ENCODE measurements around the gene PSTPIP2.

PSTPIP2 gene

GRCh38 chr18:46010676-46011075, 61.4 kb downstream of the PSTPIP2 start:
- peak in 1 of 2 experiments; percentile 39 for DNase-seq (ENCODE audit: low read depth in 1 of 2, low spot score in 1 of 2)

GRCh38 chr18:46010050-46010449, 62.0 kb downstream of the PSTPIP2 start:
- H3K27me3 ChIP-seq (ENCODE audit: insufficient read depth, poor library complexity, severe bottlenecking), result no peaks in the 10 kb centered on the region
- TF ChIP-seq POLR2AphosphoS5 (IDR thresholded peaks at IDR 0.05; ENCODE audit: low read depth), result no peak
- no peak for TF ChIP-seq REST (IDR thresholded peaks at IDR 0.05; ENCODE audit: insufficient replicate concordance, low read depth)
- no peak for TF ChIP-seq CTCF (IDR thresholded peaks at IDR 0.05; ENCODE audit: insufficient read depth, low read length)
- no peak for TF ChIP-seq GABPA (IDR thresholded peaks at IDR 0.05; ENCODE audit: low read depth)
- TF ChIP-seq SPI1 (IDR thresholded peaks at IDR 0.05; ENCODE audit: borderline replicate concordance, low read depth), result no peak
- peak overlapping the region; percentile 73 for H3K27ac ChIP-seq (replicated peaks)
- H3K4me3 ChIP-seq (replicated peaks; ENCODE audit: insufficient read depth, low read length), result no peak overlapping the region
- no peak for DNase-seq (ENCODE audit: low read depth in 1 of 2, low spot score in 1 of 2)

More at GRCh38 chr18:46010676-46011075, 61.4 kb downstream of the PSTPIP2 start:
- Histone ChIP-seq H3K27ac (replicated peaks) (peak overlapping the region; percentile 73), H3K27me3 (ENCODE audit: insufficient read depth, poor library complexity, severe bottlenecking) (no peaks in the 10 kb centered on the region), H3K4me3 (replicated peaks; ENCODE audit: insufficient read depth, low read length) (no peak overlapping the region)
- TF ChIP-seq GABPA (IDR thresholded peaks at IDR 0.05; ENCODE audit: low read depth) (no peak), SPI1 (IDR thresholded peaks at IDR 0.05; ENCODE audit: borderline replicate concordance, low read depth) (peak; percentile 71), REST (IDR thresholded peaks at IDR 0.05; ENCODE audit: insufficient replicate concordance, low read depth) (no peak), CTCF (IDR thresholded peaks at IDR 0.05; ENCODE audit: insufficient read depth, low read length) (no peak), POLR2AphosphoS5 (IDR thresholded peaks at IDR 0.05; ENCODE audit: low read depth) (peak; percentile 19; the same call in 1 of the 2 replicates)

GRCh38 chr18:46009125-46009840, 62.8 kb downstream of the PSTPIP2 start:
- peak; percentile 75 to 89 for DNase-seq (ENCODE audit: low read depth in 1 of 2, low spot score in 1 of 2)
- TF ChIP-seq REST (IDR thresholded peaks at IDR 0.05; ENCODE audit: insufficient replicate concordance, low read depth) (no peak), SPI1 (IDR thresholded peaks at IDR 0.05; ENCODE audit: borderline replicate concordance, low read depth) (peak; percentile 77), POLR2AphosphoS5 (IDR thresholded peaks at IDR 0.05; ENCODE audit: low read depth) (peak; percentile 10; the same call in 1 of the 2 replicates)
- Histone ChIP-seq H3K27ac (replicated peaks) (peak overlapping the region; percentile 73), H3K4me3 (replicated peaks; ENCODE audit: insufficient read depth, low read length) (no peak overlapping the region), H3K27me3 (ENCODE audit: insufficient read depth, poor library complexity, severe bottlenecking) (no peaks in the 10 kb centered on the region)

Data from HL-60 (cell line).